SK-N-SH (cell line): ENCODE results near the gene FABP2.

Experiments used
- CHD2 ChIP-seq: fragments of 150-350 bp; IDR thresholded peaks from 2 replicates; pipeline ENCODE4 v1.6.1; 2018; ENCODE audit warnings: low read length; ENCODE audit not compliant: partially characterized antibody
- CTCF ChIP-seq: fragments of 200-600 bp; sonication (generic); IDR thresholded peaks from 2 replicates; pipeline ENCODE4 v1.6.1; 2017; ENCODE audit warnings: antibody characterized with exemption, mild to moderate bottlenecking, moderate library complexity
- EP300 ChIP-seq, 2 experiments: IDR thresholded peaks; 2 replicates each; pipeline versions ENCODE4 v1.4.0 to v1.6.1; 2012; ENCODE audit warnings: borderline replicate concordance in 1 of 2, low read depth in 1 of 2, low read length in 1 of 2
- GATA2 ChIP-seq: sonication (generic); formaldehyde crosslinking; IDR thresholded peaks from 2 replicates; pipeline ENCODE4 v1.5.0; 2020; ENCODE audit warnings: mild to moderate bottlenecking, missing genetic modification reagents
- MEF2A ChIP-seq: IDR thresholded peaks from 2 replicates; pipeline ENCODE4 v1.4.0; 2012; ENCODE audit warnings: low read depth, borderline replicate concordance
- NFIC ChIP-seq: IDR thresholded peaks from 2 replicates; pipeline ENCODE4 v1.4.0; 2012; ENCODE audit warnings: borderline replicate concordance
- NRF1 ChIP-seq: IDR thresholded peaks from 2 replicates; pipeline ENCODE4 v1.6.1; 2012; ENCODE audit warnings: low read depth, mild to moderate bottlenecking, low read length
- POLR2AphosphoS5 ChIP-seq: IDR thresholded peaks from 2 replicates; pipeline ENCODE4 v1.6.1; 2012; ENCODE audit warnings: low read depth, low read length
- SIN3A ChIP-seq: IDR thresholded peaks from 2 replicates; pipeline ENCODE4 v1.6.1; 2012; ENCODE audit warnings: low read depth, mild to moderate bottlenecking, low read length, moderate library complexity, borderline replicate concordance
- TAF1 ChIP-seq: IDR thresholded peaks from 2 replicates; pipeline ENCODE4 v1.6.1; 2012; ENCODE audit warnings: low read depth, mild to moderate bottlenecking, low read length, moderate library complexity, borderline replicate concordance
- TEAD4 ChIP-seq: IDR thresholded peaks from 2 replicates; pipeline ENCODE4 v1.4.0; 2012; ENCODE audit warnings: mild to moderate bottlenecking, borderline replicate concordance; ENCODE audit not compliant: insufficient read depth
- YY1 ChIP-seq: IDR thresholded peaks from 2 replicates; pipeline ENCODE4 v1.4.0; 2012; ENCODE audit warnings: low read depth, mild to moderate bottlenecking

DNA sequence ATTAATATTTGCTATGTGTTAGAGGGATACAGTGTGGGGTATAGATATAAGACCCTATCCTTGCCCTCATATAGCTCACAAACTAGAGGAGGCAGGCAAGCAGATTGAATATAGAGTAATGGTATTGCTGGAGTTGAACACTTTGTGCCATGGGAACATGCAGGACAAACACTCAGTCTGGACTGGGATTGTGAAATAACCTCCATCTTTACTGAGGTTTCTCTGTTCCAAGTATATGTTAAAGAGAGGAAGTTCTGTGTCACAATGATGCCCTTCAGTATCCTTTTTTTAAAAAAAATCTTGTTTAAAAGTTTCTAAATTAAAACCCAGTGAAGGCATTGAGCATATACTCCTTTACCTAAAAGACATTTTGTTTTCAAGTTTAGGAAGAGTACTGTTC lies 8.7 kb downstream of the FABP2 start:
- TF ChIP-seq TEAD4 = no peak
- TF ChIP-seq CTCF = no peak
- TF ChIP-seq SIN3A = no peak
- no peak for TF ChIP-seq NFIC
- no peak for TF ChIP-seq YY1
- TF ChIP-seq NRF1 = no peak
- no peak for TF ChIP-seq MEF2A
- TF ChIP-seq TAF1 = no peak
- no peak for TF ChIP-seq POLR2AphosphoS5
- TF ChIP-seq GATA2 (CRISPR knock-in tag) = no peak
- no peak for TF ChIP-seq CHD2
- TF ChIP-seq EP300 (IDR thresholded peaks at IDR 0.05; ENCODE audit: borderline replicate concordance in 1 of 2, low read depth in 1 of 2, low read length in 1 of 2) = no peak
